Neural progenitor cell (in vitro differentiated cells): ENCODE results near the gene TRPM2. TPM values are rescaled to one million over a fixed set of nuclear protein-coding genes. Genes with fewer than 3 reads are reported as not detected.

Source experiments
- DNase-seq: peaks from one replicate; pipeline ENCODE4 v3.0.0-alpha.2; 2016; ENCODE audit warnings: low spot score
- H2AFZ ChIP-seq: fragments of 200-600 bp; sonication (generic); replicated peaks from 2 replicates; pipeline ENCODE4 v1.6.1; 2016; ENCODE audit warnings: antibody characterized with exemption
- H3F3A ChIP-seq: fragments of 200-600 bp; sonication (generic); 2 replicates; pipeline ENCODE4 v1.6.1; 2016; ENCODE audit warnings: antibody characterized with exemption, low read depth
- H3K27ac ChIP-seq: fragments of 200-600 bp; sonication (generic); 2 replicates; pipeline ENCODE4 v1.5.1; 2016; ENCODE audit warnings: mild to moderate bottlenecking
- H3K27me3 ChIP-seq: fragments of 200-600 bp; sonication (generic); 2 replicates; pipeline ENCODE4 v1.6.1; 2016; ENCODE audit warnings: mild to moderate bottlenecking, moderate library complexity
- H3K36me3 ChIP-seq: fragments of 200-600 bp; sonication (generic); 2 replicates; pipeline ENCODE4 v1.5.1; 2016
- H3K4me1 ChIP-seq: fragments of 200-600 bp; sonication (generic); 2 replicates; pipeline ENCODE4 v1.6.1; 2016; ENCODE audit warnings: mixed run types
- H3K4me2 ChIP-seq: fragments of 200-600 bp; sonication (generic); 2 replicates; pipeline ENCODE4 v1.6.1; 2016
- H3K4me3 ChIP-seq: fragments of 200-600 bp; sonication (generic); 2 replicates; pipeline ENCODE4 v1.5.1; 2016
- H3K79me2 ChIP-seq: fragments of 200-600 bp; sonication (generic); 2 replicates; pipeline ENCODE4 v1.6.1; 2016; ENCODE audit warnings: low read depth
- H3K9ac ChIP-seq: fragments of 200-600 bp; sonication (generic); 2 replicates; pipeline ENCODE4 v1.6.1; 2016
- H3K9me3 ChIP-seq: fragments of 200-600 bp; sonication (generic); 2 replicates; pipeline ENCODE4 v1.5.1; 2016; ENCODE audit warnings: low read depth
- H4K20me1 ChIP-seq: fragments of 200-600 bp; sonication (generic); 2 replicates; pipeline ENCODE4 v1.6.1; 2016; ENCODE audit warnings: low read depth
- H3K27ac Mint-ChIP-seq: 3 replicates; pipeline ENCODE4 v1.8.0; 2021; ENCODE audit warnings: mixed read lengths
- H3K27me3 Mint-ChIP-seq: 2 replicates; pipeline ENCODE4 v1.8.0; 2022; ENCODE audit warnings: low read depth, mild to moderate bottlenecking, inconsistent platforms, moderate library complexity, mixed read lengths; ENCODE audit not compliant: insufficient read depth
- H3K36me3 Mint-ChIP-seq: 3 replicates; pipeline ENCODE4 v1.8.0; 2021; ENCODE audit warnings: mixed read lengths
- H3K4me1 Mint-ChIP-seq: 3 replicates; pipeline ENCODE4 v1.8.0; 2021; ENCODE audit warnings: mixed read lengths
- H3K4me3 Mint-ChIP-seq: 3 replicates; pipeline ENCODE4 v1.8.0; 2021; ENCODE audit warnings: mild to moderate bottlenecking, moderate library complexity, mixed read lengths
- H3K9me3 Mint-ChIP-seq: 3 replicates; pipeline ENCODE4 v1.8.0; 2020; ENCODE audit warnings: mixed read lengths
- EZH2 ChIP-seq: fragments of 200-600 bp; sonication (generic); IDR thresholded peaks from 2 replicates; pipeline ENCODE4 v1.6.1; 2017; ENCODE audit warnings: antibody characterized with exemption, mild to moderate bottlenecking, moderate library complexity
- EZH2phosphoT487 ChIP-seq: fragments of 200-600 bp; sonication (generic); IDR thresholded peaks from 2 replicates; pipeline ENCODE4 v1.6.1; 2017; ENCODE audit warnings: antibody characterized with exemption
- total RNA-seq: library from RNA; depleted of rRNA; stranded (reverse); fragments of >200 nt; gene quantifications from 2 replicates; pipeline ENCODE4 v1.2.3, GENCODE V29; 2015; ENCODE audit warnings: low replicate concordance
- TF ChIP-seq, protein P1 (sequence below): fragments of 200-600 bp; sonication (generic); IDR thresholded peaks from 2 replicates; pipeline ENCODE4 v1.5.1; 2017; ENCODE audit warnings: antibody characterized with exemption, mild to moderate bottlenecking

TRPM2 gene
- total RNA-seq, 1 donor from 2014 or later: not detected

DNA sequence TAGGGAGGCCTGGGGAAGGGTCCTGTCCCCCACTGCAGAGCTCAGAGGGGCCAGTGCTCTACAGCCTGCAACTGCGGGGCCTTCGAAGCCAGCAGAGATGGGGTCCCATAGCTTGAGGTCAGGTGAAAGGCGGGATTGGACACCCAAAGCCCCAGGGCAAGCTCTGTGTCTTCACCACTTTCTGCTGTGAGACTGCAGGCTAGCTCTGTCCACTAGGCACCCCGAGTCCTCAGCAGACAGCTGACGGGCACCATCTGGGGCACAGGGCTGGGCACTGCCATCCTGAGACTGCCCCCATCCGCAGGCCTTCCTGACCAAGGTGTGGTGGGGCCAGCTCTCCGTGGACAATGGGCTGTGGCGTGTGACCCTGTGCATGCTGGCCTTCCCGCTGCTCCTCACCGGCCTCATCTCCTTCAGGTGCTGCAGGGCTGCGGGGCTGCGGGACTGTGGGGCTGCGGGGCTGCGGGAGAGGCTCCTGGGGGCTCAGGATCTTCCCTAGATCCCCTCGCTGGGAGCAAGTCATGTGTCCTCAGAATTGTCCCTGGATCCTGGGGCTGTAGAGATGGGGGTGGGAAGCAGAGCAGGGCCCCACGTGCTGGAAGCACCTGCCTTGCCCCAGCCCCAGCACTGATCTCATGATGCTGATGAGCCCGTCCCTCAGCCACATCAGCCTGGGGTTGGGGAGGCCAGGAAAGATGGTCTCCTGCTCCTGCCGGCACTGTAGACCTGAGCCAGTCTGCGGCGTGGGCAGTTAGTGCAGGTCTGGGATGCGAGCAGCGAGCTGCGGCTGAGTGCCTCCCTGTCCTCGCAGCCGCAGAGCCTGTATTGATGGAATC, 46.8 kb downstream of the TRPM2 start:
- H3K9ac ChIP-seq: no peak overlapping the region
- Mint-ChIP-seq H3K27me3 (peaks cover 2% of the 10 kb centered on the region), H3K4me1 (no peaks in the 10 kb centered on the region), H3K36me3 (no peaks in the 10 kb centered on the region), H3K4me3 (no peak overlapping the region), H3K27ac (no peak overlapping the region), H3K9me3 (no peaks in the 10 kb centered on the region)
- H3K79me2 ChIP-seq: no peaks in the 10 kb centered on the region
- H3K27ac ChIP-seq: no peak overlapping the region
- no peaks in the 10 kb centered on the region for H3K9me3 ChIP-seq
- H3K4me1 ChIP-seq: no peaks in the 10 kb centered on the region
- no peaks in the 10 kb centered on the region for H3K36me3 ChIP-seq
- no peak for DNase-seq
- H3F3A ChIP-seq: peaks cover 14% of the 10 kb centered on the region
- H3K4me3 ChIP-seq: no peak overlapping the region
- H4K20me1 ChIP-seq: no peaks in the 10 kb centered on the region
- H2AFZ ChIP-seq: no peak overlapping the region
- H3K27me3 ChIP-seq: no peaks in the 10 kb centered on the region
- H3K4me2 ChIP-seq: no peak overlapping the region
- TF ChIP-seq EZH2phosphoT487 (no peak), EZH2 (no peak)
- TF ChIP-seq, protein P1, sequence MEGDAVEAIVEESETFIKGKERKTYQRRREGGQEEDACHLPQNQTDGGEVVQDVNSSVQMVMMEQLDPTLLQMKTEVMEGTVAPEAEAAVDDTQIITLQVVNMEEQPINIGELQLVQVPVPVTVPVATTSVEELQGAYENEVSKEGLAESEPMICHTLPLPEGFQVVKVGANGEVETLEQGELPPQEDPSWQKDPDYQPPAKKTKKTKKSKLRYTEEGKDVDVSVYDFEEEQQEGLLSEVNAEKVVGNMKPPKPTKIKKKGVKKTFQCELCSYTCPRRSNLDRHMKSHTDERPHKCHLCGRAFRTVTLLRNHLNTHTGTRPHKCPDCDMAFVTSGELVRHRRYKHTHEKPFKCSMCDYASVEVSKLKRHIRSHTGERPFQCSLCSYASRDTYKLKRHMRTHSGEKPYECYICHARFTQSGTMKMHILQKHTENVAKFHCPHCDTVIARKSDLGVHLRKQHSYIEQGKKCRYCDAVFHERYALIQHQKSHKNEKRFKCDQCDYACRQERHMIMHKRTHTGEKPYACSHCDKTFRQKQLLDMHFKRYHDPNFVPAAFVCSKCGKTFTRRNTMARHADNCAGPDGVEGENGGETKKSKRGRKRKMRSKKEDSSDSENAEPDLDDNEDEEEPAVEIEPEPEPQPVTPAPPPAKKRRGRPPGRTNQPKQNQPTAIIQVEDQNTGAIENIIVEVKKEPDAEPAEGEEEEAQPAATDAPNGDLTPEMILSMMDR: no peak

DNA sequence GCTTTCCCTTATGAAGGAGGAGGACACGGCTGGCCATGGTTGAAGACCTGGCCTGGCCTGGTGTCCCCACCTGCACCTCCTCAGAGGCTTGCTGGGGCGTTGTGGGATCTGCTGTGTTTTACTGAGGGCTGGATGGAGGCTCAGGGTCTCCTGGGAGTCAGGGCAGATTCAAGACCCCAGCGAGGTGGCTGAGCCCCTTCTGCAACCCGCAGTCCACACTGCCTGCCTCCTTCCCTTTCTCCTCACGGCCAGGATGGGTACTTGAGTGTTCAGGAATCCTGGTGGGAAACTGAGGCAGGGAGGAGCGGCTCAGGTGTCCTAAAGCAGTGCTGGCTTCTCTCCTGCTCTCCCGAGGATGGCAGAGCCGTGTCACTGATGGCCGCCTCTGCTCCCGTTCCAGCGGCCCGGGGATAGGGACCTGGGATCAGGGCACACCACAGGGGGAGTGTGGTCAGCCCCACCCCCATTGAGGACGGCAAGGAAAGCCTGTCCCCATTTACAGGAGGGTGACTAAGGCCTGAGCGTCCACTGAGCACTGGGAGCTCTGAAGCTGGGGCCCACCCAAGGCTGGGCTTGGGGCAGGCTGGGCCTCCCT, 47.5 kb downstream of the TRPM2 start:
- H2AFZ ChIP-seq: no peak overlapping the region
- H4K20me1 ChIP-seq: no peaks in the 10 kb centered on the region
- H3K27me3 ChIP-seq: no peaks in the 10 kb centered on the region
- Mint-ChIP-seq H3K9me3 (no peaks in the 10 kb centered on the region), H3K4me3 (no peak overlapping the region), H3K4me1 (no peaks in the 10 kb centered on the region), H3K27ac (no peak overlapping the region), H3K36me3 (no peaks in the 10 kb centered on the region), H3K27me3 (peaks cover 2% of the 10 kb centered on the region)
- no peak overlapping the region for H3K4me3 ChIP-seq
- no peaks in the 10 kb centered on the region for H3K36me3 ChIP-seq
- H3K9me3 ChIP-seq: no peaks in the 10 kb centered on the region
- no peak for DNase-seq
- H3K9ac ChIP-seq: no peak overlapping the region
- TF ChIP-seq EZH2phosphoT487 (no peak), EZH2 (no peak)
- TF ChIP-seq, protein P1: no peak
- no peaks in the 10 kb centered on the region for H3K79me2 ChIP-seq
- H3K4me1 ChIP-seq: no peaks in the 10 kb centered on the region
- H3F3A ChIP-seq: peaks cover 14% of the 10 kb centered on the region
- no peak overlapping the region for H3K4me2 ChIP-seq
- no peak overlapping the region for H3K27ac ChIP-seq

- no peak for DNase-seq
- Histone ChIP-seq H3K4me2 (no peak overlapping the region), H3K27ac (no peak overlapping the region), H3K9me3 (no peaks in the 10 kb centered on the region), H4K20me1 (no peaks in the 10 kb centered on the region), H3K79me2 (no peaks in the 10 kb centered on the region), H3K27me3 (no peaks in the 10 kb centered on the region), H3K9ac (no peak overlapping the region), H3K36me3 (no peaks in the 10 kb centered on the region), H2AFZ (no peak overlapping the region), H3K4me1 (no peaks in the 10 kb centered on the region), H3F3A (peaks cover 14% of the 10 kb centered on the region), H3K4me3 (no peak overlapping the region)
- TF ChIP-seq EZH2phosphoT487 (no peak), EZH2 (no peak)
- TF ChIP-seq, protein P1: no peak
- H3K27me3 Mint-ChIP-seq: peaks cover 2% of the 10 kb centered on the region
- peak overlapping the region; percentile 74 for H3K27ac Mint-ChIP-seq
- no peaks in the 10 kb centered on the region for H3K36me3 Mint-ChIP-seq
- no peaks in the 10 kb centered on the region for H3K9me3 Mint-ChIP-seq
- no peak overlapping the region for H3K4me3 Mint-ChIP-seq
- no peaks in the 10 kb centered on the region for H3K4me1 Mint-ChIP-seq
Observed at GRCh38 chr21:44401386-44402160, 48.2 kb downstream of the TRPM2 start.
